H1 (cell line): ENCODE data around the gene MAFF. TPM values are rescaled to one million over a fixed set of nuclear protein-coding genes. Genes with fewer than 3 reads are reported as not detected.

Experiments used
- EGR1 ChIP-seq: IDR thresholded peaks from 2 replicates; pipeline ENCODE4 v1.6.1; 2011; ENCODE audit warnings: low read depth, low read length, borderline replicate concordance
- JUND ChIP-seq: IDR thresholded peaks from 2 replicates; pipeline ENCODE4 v1.6.1; 2011; ENCODE audit warnings: mild to moderate bottlenecking, improper control_type of control experiment, low read length
- POU5F1 ChIP-seq: IDR thresholded peaks from 2 replicates; pipeline ENCODE4 v1.6.1; 2011; ENCODE audit warnings: low read depth, mild to moderate bottlenecking, low read length, moderate library complexity
- polyA plus RNA-seq, 7 experiments: library from polyadenylated mRNA; depleted of rRNA in 3 of 7; stranded (reverse) in 5 of 7; unstranded in 2 of 7; fragments of >200 nt in 5 of 7; fragments of 200-250 nt in 2 of 7; gene quantifications; 1 replicate in 5 of 7; 2 replicates in 1 of 7; 4 replicates in 1 of 7; pipeline versions ENCODE4 v1.2.1 to v1.2.3, GENCODE V29; 2011 to 2013; ENCODE audit warnings: missing spikeins in 2 of 7, mixed read lengths in 2 of 7
- total RNA-seq: library from RNA; stranded (reverse); fragmentation: NEBNext Ultra II Directional; extraction: Animal tissue kit (Norgen Biotek cat#: 25700); gene quantifications from 2 replicates; pipeline ENCODE4 v1.2.1, GENCODE V29; 2021

Gene MAFF
- total and polyA plus RNA-seq, 2 of the 8 experiments (the other 6 are each of a cell fraction or from before 2014, with no cell fraction given), result 1.5 to 6.3 TPM

- TF ChIP-seq JUND (no peak), EGR1 (no peak), POU5F1 (no peak)
Measured at GRCh38 chr22:38246692-38247091, 44.9 kb downstream of the MAFF start (continued).
